ENCODE results near the gene OR2B2. TPM values are rescaled to one million over a fixed set of nuclear protein-coding genes. Genes with fewer than 3 reads are reported as not detected.
A peak's percentile ranks its signal among the peaks of the same experiment; 100 is the strongest.
"Not testable (repeated sequence)": the region's sequence is repeated elsewhere in the genome, so short reads cannot be mapped to it uniquely, and the experiment has no call there.

The OR2B2 gene
- polyA plus RNA-seq, 4 donors: not detected

GRCh38 chr6:27928041-27928440 is 15.8 kb upstream of the OR2B2 start:
- not testable (repeated sequence) for H3K4me3 ChIP-seq (ENCODE audit: low read depth in 1 of 3, low read length in 3 of 3); H3K9me3 ChIP-seq (ENCODE audit: control insufficient read depth in 2 of 2, insufficient read depth in 1 of 2, low read depth in 1 of 2, low read length in 1 of 2); FAIRE-seq; H3K27me3 ChIP-seq (ENCODE audit: control insufficient read depth in 3 of 3, insufficient read depth in 3 of 3, low read length in 3 of 3); DNase-seq; H3K36me3 ChIP-seq (ENCODE audit: control insufficient read depth in 3 of 3, insufficient read depth in 2 of 3, low read depth in 1 of 3, low read length in 3 of 3); H3K4me1 ChIP-seq (ENCODE audit: control insufficient read depth in 3 of 3, insufficient read depth in 2 of 3, low read depth in 1 of 3, low read length in 2 of 3); H3K27ac ChIP-seq (ENCODE audit: low read depth in 1 of 3, low read length in 2 of 3)
- WGBS, 3 donors: 81 to 92% (median 90%) methylated on average over 2 of the region's 2 CpGs

DNA sequence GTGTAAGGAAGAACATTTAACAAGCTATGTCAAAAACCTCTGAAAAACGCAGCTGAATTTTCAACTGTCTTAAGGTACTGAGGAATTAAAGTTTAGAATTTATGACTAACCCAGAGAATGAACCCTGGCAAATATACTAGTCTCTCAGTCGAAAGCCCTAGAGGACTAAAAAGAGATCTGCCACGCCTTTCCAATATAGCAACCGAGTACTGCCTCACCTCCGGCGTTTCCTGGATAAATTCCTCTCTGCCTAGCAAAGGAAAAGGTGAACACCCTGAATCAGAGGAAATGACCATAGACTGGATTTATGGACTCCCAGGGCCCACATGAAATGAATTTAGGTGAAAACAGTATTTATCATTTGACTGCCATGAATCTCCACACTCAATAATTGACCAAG is 12.0 kb upstream of the OR2B2 start:
- Histone ChIP-seq H3K4me3 (ENCODE audit: low read depth in 1 of 3, low read length in 3 of 3) (no peak overlapping the region), H3K4me1 (ENCODE audit: control insufficient read depth in 3 of 3, insufficient read depth in 2 of 3, low read depth in 1 of 3, low read length in 2 of 3) (no peaks in the 10 kb centered on the region), H3K27me3 (ENCODE audit: control insufficient read depth in 3 of 3, insufficient read depth in 3 of 3, low read length in 3 of 3) (peaks cover 0 to 2% (median 0%) of the 10 kb centered on the region in 3 donors), H3K27ac (ENCODE audit: low read depth in 1 of 3, low read length in 2 of 3) (no peak overlapping the region), H3K36me3 (ENCODE audit: control insufficient read depth in 3 of 3, insufficient read depth in 2 of 3, low read depth in 1 of 3, low read length in 3 of 3) (no peaks in the 10 kb centered on the region), H3K9me3 (ENCODE audit: control insufficient read depth in 2 of 2, insufficient read depth in 1 of 2, low read depth in 1 of 2, low read length in 1 of 2) (peaks cover 0 to 10% of the 10 kb centered on the region in 2 donors)
- WGBS, 3 donors: 47 to 71% (median 68%) methylated on average over 6 of the region's 6 CpGs
- FAIRE-seq (no peak), DNase-seq (no peak)

DNA sequence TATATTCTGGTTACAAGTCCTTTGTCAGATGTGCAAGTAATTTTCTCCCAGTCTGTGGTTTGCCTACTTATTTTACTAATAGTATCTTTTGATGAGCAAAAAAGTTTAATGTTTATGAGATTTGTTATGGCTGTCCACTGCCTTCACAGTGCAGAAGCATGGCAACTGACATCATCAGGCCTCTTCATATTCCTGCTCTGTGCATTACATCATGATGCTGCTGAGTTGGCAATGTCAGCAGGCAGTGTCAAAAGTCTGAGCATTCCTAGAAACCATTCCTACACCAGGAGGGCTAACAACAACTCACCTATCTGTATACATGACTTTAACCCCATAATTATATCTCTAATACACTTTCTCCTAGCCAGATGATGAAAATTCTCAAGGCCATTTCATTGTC is 10.8 kb upstream of the OR2B2 start:
- no peaks in the 10 kb centered on the region for H3K4me1 ChIP-seq (ENCODE audit: control insufficient read depth in 3 of 3, insufficient read depth in 2 of 3, low read depth in 1 of 3, low read length in 2 of 3)
- H3K27me3 ChIP-seq (ENCODE audit: control insufficient read depth in 3 of 3, insufficient read depth in 3 of 3, low read length in 3 of 3): peaks cover 0 to 2% (median 0%) of the 10 kb centered on the region in 3 donors
- H3K9me3 ChIP-seq (ENCODE audit: control insufficient read depth in 2 of 2, insufficient read depth in 1 of 2, low read depth in 1 of 2, low read length in 1 of 2): peaks cover 0 to 4% of the 10 kb centered on the region in 2 donors
- H3K4me3 ChIP-seq (ENCODE audit: low read depth in 1 of 3, low read length in 3 of 3): no peak overlapping the region
- no peak overlapping the region for H3K27ac ChIP-seq (ENCODE audit: low read depth in 1 of 3, low read length in 2 of 3)
- FAIRE-seq (no peak), DNase-seq (no peak)
- H3K36me3 ChIP-seq (ENCODE audit: control insufficient read depth in 3 of 3, insufficient read depth in 2 of 3, low read depth in 1 of 3, low read length in 3 of 3): no peaks in the 10 kb centered on the region

DNA sequence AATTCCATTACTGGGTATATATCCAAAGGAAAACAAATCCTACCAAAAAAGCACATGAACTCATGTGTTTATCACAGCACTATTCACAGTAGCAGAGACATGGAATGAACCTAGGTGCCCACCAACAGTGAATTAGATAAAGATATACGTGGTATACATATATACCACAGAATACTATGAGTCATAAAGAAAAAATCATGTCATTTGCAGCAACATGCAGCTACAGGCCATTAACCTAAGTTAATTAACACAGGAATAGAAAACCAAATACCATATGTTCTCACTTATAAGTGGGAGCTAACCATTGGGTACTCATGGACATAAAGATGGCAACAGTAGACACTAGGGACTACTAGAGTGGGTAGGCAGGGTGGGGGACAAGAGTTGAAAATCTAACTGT is 4.2 kb downstream of the OR2B2 start:
- no peak overlapping the region for H3K27ac ChIP-seq (ENCODE audit: low read depth in 1 of 3, low read length in 2 of 3)
- FAIRE-seq (no peak), DNase-seq (no peak)
- no peaks in the 10 kb centered on the region for H3K36me3 ChIP-seq (ENCODE audit: control insufficient read depth in 3 of 3, insufficient read depth in 2 of 3, low read depth in 1 of 3, low read length in 3 of 3)
- no peaks in the 10 kb centered on the region for H3K27me3 ChIP-seq (ENCODE audit: control insufficient read depth in 3 of 3, insufficient read depth in 3 of 3, low read length in 3 of 3)
- H3K4me3 ChIP-seq (ENCODE audit: low read depth in 1 of 3, low read length in 3 of 3): no peak overlapping the region
- no peaks in the 10 kb centered on the region for H3K4me1 ChIP-seq (ENCODE audit: control insufficient read depth in 3 of 3, insufficient read depth in 2 of 3, low read depth in 1 of 3, low read length in 2 of 3)
- H3K9me3 ChIP-seq (ENCODE audit: control insufficient read depth in 2 of 2, insufficient read depth in 1 of 2, low read depth in 1 of 2, low read length in 1 of 2): no peaks in the 10 kb centered on the region
- WGBS, 3 donors: 45 to 69% (median 61%) methylated on average over 1 of the region's 1 CpG

DNA sequence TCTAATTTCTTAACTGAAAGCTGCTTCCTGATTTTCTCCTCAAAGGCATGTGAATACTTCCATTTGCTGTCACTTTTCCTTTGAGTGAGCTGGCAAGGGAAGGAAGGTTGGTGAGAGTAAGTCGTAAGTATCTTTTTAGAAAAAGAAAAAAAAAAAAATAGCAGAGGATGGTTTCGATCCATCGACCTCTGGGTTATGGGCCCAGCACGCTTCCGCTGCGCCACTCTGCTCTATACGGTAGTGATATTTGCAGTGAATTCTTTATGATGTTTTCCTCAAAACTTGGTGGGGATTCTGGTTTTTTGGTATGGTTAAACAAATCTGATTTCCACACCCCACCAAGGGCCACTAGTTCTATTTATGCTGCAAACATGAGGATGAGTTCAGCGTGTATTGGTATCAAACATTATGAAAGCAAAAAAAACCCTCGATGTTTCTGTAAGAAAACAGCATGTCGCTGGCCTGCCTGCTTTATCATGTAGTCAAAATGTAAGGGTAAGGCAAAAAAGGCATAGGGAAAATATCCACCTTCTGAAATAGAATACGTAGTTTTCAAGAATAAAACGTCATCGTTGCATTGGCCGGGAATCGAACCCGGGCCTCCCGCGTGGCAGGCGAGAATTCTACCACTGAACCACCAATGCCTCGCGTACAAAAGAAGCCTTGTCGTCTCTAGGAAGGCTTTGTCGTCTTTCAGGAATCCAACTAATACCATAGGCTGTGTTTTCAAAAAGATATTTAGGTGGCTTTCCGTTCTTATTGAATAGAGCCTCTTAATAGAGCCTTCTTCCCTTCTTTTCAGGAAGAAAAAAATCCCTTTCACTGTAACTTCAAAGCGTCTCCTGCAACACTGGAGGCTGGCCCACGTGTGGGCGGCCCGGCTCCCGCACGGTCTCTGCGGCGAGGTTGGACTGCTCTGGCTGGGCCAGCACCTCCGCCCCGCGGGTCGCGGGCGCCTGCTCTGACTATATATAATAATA is 9.6 kb downstream of the OR2B2 start:
- DNase-seq: peak; percentile 88 to 94
- Histone ChIP-seq H3K36me3 (ENCODE audit: control insufficient read depth in 3 of 3, insufficient read depth in 2 of 3, low read depth in 1 of 3, low read length in 3 of 3) (no peaks in the 10 kb centered on the region), H3K9me3 (ENCODE audit: control insufficient read depth in 2 of 2, insufficient read depth in 1 of 2, low read depth in 1 of 2, low read length in 1 of 2) (no peaks in the 10 kb centered on the region), H3K4me3 (ENCODE audit: low read depth in 1 of 3, low read length in 3 of 3) (peak overlapping the region; percentile 36 to 72 (median 63)), H3K27ac (ENCODE audit: low read depth in 1 of 3, low read length in 2 of 3) (peak overlapping the region; percentile 73 to 98 (median 78)), H3K27me3 (ENCODE audit: control insufficient read depth in 3 of 3, insufficient read depth in 3 of 3, low read length in 3 of 3) (no peaks in the 10 kb centered on the region), H3K4me1 (ENCODE audit: control insufficient read depth in 3 of 3, insufficient read depth in 2 of 3, low read depth in 1 of 3, low read length in 2 of 3) (no peaks in the 10 kb centered on the region)
- WGBS, 3 donors: 0 to 1% (median 0%) methylated on average over 38 of the region's 38 CpGs
- FAIRE-seq: no peak

- Histone ChIP-seq H3K4me1 (ENCODE audit: control insufficient read depth in 3 of 3, insufficient read depth in 2 of 3, low read depth in 1 of 3, low read length in 2 of 3) (no peaks in the 10 kb centered on the region), H3K36me3 (ENCODE audit: control insufficient read depth in 3 of 3, insufficient read depth in 2 of 3, low read depth in 1 of 3, low read length in 3 of 3) (no peaks in the 10 kb centered on the region), H3K4me3 (ENCODE audit: low read depth in 1 of 3, low read length in 3 of 3) (no peak overlapping the region), H3K27me3 (ENCODE audit: control insufficient read depth in 3 of 3, insufficient read depth in 3 of 3, low read length in 3 of 3) (no peaks in the 10 kb centered on the region), H3K9me3 (ENCODE audit: control insufficient read depth in 2 of 2, insufficient read depth in 1 of 2, low read depth in 1 of 2, low read length in 1 of 2) (no peaks in the 10 kb centered on the region), H3K27ac (ENCODE audit: low read depth in 1 of 3, low read length in 2 of 3) (no peak overlapping the region)
- DNase-seq (no peak), FAIRE-seq (no peak)
- WGBS, 3 donors: 86 to 88% (median 87%) methylated on average over 8 of the region's 8 CpGs
Measured at GRCh38 chr6:27901801-27902200, 10.4 kb downstream of the OR2B2 start.

DNA sequence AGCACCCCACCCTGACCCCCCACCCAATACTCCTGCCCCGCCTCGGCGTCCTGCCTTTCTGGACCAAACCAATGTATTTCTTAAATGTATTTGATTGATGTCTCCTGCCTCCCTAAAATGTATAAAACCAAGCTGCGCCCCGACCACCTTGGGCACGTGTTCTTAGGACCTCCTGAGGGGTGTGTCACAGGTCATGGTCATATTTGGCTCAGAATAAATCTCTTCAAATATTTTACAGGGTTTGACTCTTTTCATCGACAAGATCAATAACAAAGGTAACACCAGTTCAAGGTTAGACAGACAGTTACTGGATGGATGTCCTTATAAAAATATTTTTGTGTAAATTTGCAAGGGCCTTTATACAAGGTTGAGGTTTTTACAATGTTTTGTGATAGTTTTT is 12.0 kb downstream of the OR2B2 start:
- FAIRE-seq; H3K4me1 ChIP-seq (ENCODE audit: control insufficient read depth in 3 of 3, insufficient read depth in 2 of 3, low read depth in 1 of 3, low read length in 2 of 3); H3K27ac ChIP-seq (ENCODE audit: low read depth in 1 of 3, low read length in 2 of 3); H3K36me3 ChIP-seq (ENCODE audit: control insufficient read depth in 3 of 3, insufficient read depth in 2 of 3, low read depth in 1 of 3, low read length in 3 of 3); H3K9me3 ChIP-seq (ENCODE audit: control insufficient read depth in 2 of 2, insufficient read depth in 1 of 2, low read depth in 1 of 2, low read length in 1 of 2); H3K4me3 ChIP-seq (ENCODE audit: low read depth in 1 of 3, low read length in 3 of 3); DNase-seq; H3K27me3 ChIP-seq (ENCODE audit: control insufficient read depth in 3 of 3, insufficient read depth in 3 of 3, low read length in 3 of 3): not testable (repeated sequence)
- 69 to 86% (median 78%) methylated on average over 7 of the region's 7 CpGs for WGBS, 3 donors

DNA sequence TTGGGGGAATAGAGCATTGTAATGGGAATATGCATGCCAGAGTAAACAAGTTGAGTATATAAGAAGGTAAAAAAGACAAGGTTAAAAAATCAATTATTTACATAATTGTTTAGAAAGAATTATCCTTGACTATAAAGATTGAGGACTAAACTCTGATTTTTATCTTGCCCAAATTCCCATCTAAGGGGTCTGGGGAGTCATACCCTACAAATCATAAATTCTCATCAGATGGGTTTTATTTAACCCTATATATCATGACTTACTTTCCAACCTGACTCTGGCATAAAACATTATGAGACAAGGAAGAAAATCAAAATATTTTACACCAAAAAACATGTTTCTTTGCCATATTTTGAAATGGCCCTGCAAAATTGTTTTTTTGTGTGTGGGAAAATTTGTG is 12.7 kb downstream of the OR2B2 start:
- Histone ChIP-seq H3K4me1 (ENCODE audit: control insufficient read depth in 3 of 3, insufficient read depth in 2 of 3, low read depth in 1 of 3, low read length in 2 of 3) (peaks cover 0 to 3% (median 3%) of the 10 kb centered on the region in 3 donors), H3K27me3 (ENCODE audit: control insufficient read depth in 3 of 3, insufficient read depth in 3 of 3, low read length in 3 of 3) (no peaks in the 10 kb centered on the region), H3K27ac (ENCODE audit: low read depth in 1 of 3, low read length in 2 of 3) (no peak overlapping the region), H3K36me3 (ENCODE audit: control insufficient read depth in 3 of 3, insufficient read depth in 2 of 3, low read depth in 1 of 3, low read length in 3 of 3) (no peaks in the 10 kb centered on the region), H3K4me3 (ENCODE audit: low read depth in 1 of 3, low read length in 3 of 3) (no peak overlapping the region), H3K9me3 (ENCODE audit: control insufficient read depth in 2 of 2, insufficient read depth in 1 of 2, low read depth in 1 of 2, low read length in 1 of 2) (no peaks in the 10 kb centered on the region)
- DNase-seq: no peak
- FAIRE-seq: no peak

Measured in small intestine (tissue), 7 donors.